H9 (cell line): Measurements from ENCODE around the gene FUT6. TPM values are rescaled to one million over a fixed set of nuclear protein-coding genes. Genes with fewer than 3 reads are reported as not detected.

ENCODE experiments used
- DNase-seq: peaks from one replicate; pipeline ENCODE4 v3.0.0-alpha.2; 2017
- H2AFZ ChIP-seq: one replicate; pipeline ENCODE4 v1.6.1; 2013; ENCODE audit warnings: mild to moderate bottlenecking, low read length, control low read depth, moderate library complexity
- H2AK5ac ChIP-seq: 2 replicates; pipeline ENCODE4 v1.6.1; 2013; ENCODE audit warnings: low read length, control low read depth, mixed read lengths; ENCODE audit not compliant: insufficient read length
- H2BK120ac ChIP-seq: one replicate; pipeline ENCODE4 v1.6.1; 2013; ENCODE audit warnings: low read depth, mild to moderate bottlenecking, low read length, control low read depth, inconsistent platforms; ENCODE audit not compliant: poor library complexity, severe bottlenecking
- H2BK12ac ChIP-seq: 2 replicates; pipeline ENCODE4 v1.6.1; 2013; ENCODE audit warnings: low read length, control low read depth, mixed read lengths, low read depth; ENCODE audit not compliant: insufficient read length
- H2BK15ac ChIP-seq: 2 replicates; pipeline ENCODE4 v1.6.1; 2013; ENCODE audit warnings: low read depth, low read length, control low read depth
- H2BK20ac ChIP-seq: one replicate; pipeline ENCODE4 v1.6.1; 2013; ENCODE audit warnings: low read depth, mild to moderate bottlenecking, low read length, control low read depth, inconsistent platforms; ENCODE audit not compliant: poor library complexity, severe bottlenecking
- H2BK5ac ChIP-seq: 2 replicates; pipeline ENCODE4 v1.6.1; 2013; ENCODE audit warnings: low read length, control low read depth, mixed read lengths; ENCODE audit not compliant: insufficient read length
- H3K14ac ChIP-seq: 2 replicates; pipeline ENCODE4 v1.6.1; 2013; ENCODE audit warnings: low read length, control low read depth; ENCODE audit not compliant: insufficient read depth
- H3K18ac ChIP-seq: 2 replicates; pipeline ENCODE4 v1.6.1; 2013; ENCODE audit warnings: low read depth, mild to moderate bottlenecking, mixed read lengths, low read length, control low read depth; ENCODE audit not compliant: insufficient read length
- H3K23ac ChIP-seq: 2 replicates; pipeline ENCODE4 v1.6.1; 2013; ENCODE audit warnings: low read length, control low read depth, mixed read lengths, low read depth; ENCODE audit not compliant: insufficient read length
- H3K23me2 ChIP-seq: 2 replicates; pipeline ENCODE4 v1.6.1; 2013; ENCODE audit warnings: low read depth, mild to moderate bottlenecking, mixed read lengths, low read length, control low read depth; ENCODE audit not compliant: insufficient read length, poor library complexity, severe bottlenecking
- H3K27ac ChIP-seq: 2 replicates; pipeline ENCODE4 v1.5.1; 2013; ENCODE audit warnings: low read length, control low read depth, mixed read lengths, low read depth; ENCODE audit not compliant: insufficient read length
- H3K27me3 ChIP-seq: 2 replicates; pipeline ENCODE4 v1.6.1; 2013; ENCODE audit warnings: low read length, control low read depth, inconsistent platforms; ENCODE audit not compliant: insufficient read depth
- H3K4ac ChIP-seq: 2 replicates; pipeline ENCODE4 v1.6.1; 2013; ENCODE audit warnings: low read depth, mild to moderate bottlenecking, control low read depth, inconsistent platforms, low read length, moderate library complexity
- H3K4me1 ChIP-seq: 2 replicates; pipeline ENCODE4 v1.6.1; 2013; ENCODE audit warnings: low read length, control low read depth, inconsistent platforms; ENCODE audit not compliant: insufficient read depth
- H3K4me2 ChIP-seq: 2 replicates; pipeline ENCODE4 v1.6.1; 2013; ENCODE audit warnings: low read length, control low read depth, mixed read lengths; ENCODE audit not compliant: insufficient read length, insufficient read depth
- H3K56ac ChIP-seq: 2 replicates; pipeline ENCODE4 v1.6.1; 2013; ENCODE audit warnings: low read depth, mild to moderate bottlenecking, mixed read lengths, low read length, control low read depth; ENCODE audit not compliant: insufficient read length
- H3K79me1 ChIP-seq: 2 replicates; pipeline ENCODE4 v1.6.1; 2013; ENCODE audit warnings: low read depth, mild to moderate bottlenecking, moderate library complexity, low read length, control low read depth, inconsistent platforms; ENCODE audit not compliant: insufficient read depth, poor library complexity, severe bottlenecking
- H3K79me2 ChIP-seq: 2 replicates; pipeline ENCODE4 v1.6.1; 2013; ENCODE audit warnings: low read length, control low read depth, inconsistent platforms; ENCODE audit not compliant: insufficient read depth
- H3K9ac ChIP-seq: 2 replicates; pipeline ENCODE4 v1.6.1; 2013; ENCODE audit warnings: low read length, control low read depth, mixed read lengths; ENCODE audit not compliant: insufficient read length; ENCODE audit errors: extremely low read depth
- H3K9me3 ChIP-seq: one replicate; pipeline ENCODE4 v1.6.1; 2013; ENCODE audit warnings: low read depth, low read length, inconsistent platforms; ENCODE audit not compliant: control insufficient read depth
- H3T11ph ChIP-seq: one replicate; pipeline ENCODE4 v1.6.1; 2013; ENCODE audit warnings: mild to moderate bottlenecking, low read length, control low read depth, inconsistent platforms
- H4K20me1 ChIP-seq: one replicate; pipeline ENCODE4 v1.6.1; 2013; ENCODE audit not compliant: control insufficient read depth, insufficient read length, insufficient read depth
- H4K5ac ChIP-seq: 2 replicates; pipeline ENCODE4 v1.6.1; 2013; ENCODE audit warnings: low read depth, mild to moderate bottlenecking, mixed read lengths, low read length, control low read depth; ENCODE audit not compliant: insufficient read length
- H4K8ac ChIP-seq: replicated peaks from 2 replicates; pipeline ENCODE4 v1.6.1; 2013; ENCODE audit warnings: low read length, control low read depth, mixed read lengths, low read depth; ENCODE audit not compliant: insufficient read length
- H4K91ac ChIP-seq: 2 replicates; pipeline ENCODE4 v1.6.1; 2013; ENCODE audit warnings: low read depth, mild to moderate bottlenecking, moderate library complexity, mixed read lengths, low read length, control low read depth; ENCODE audit not compliant: insufficient read length
- H3K27ac Mint-ChIP-seq, 3 experiments: 2 replicates in 2 of 3; 3 replicates in 1 of 3; pipeline ENCODE4 v1.8.0; 2020 to 2021; ENCODE audit warnings: mixed read lengths in 3 of 3, mild to moderate bottlenecking in 1 of 3, moderate library complexity in 1 of 3
- H3K27me3 Mint-ChIP-seq: 2 replicates; pipeline ENCODE4 v1.8.0; 2021; ENCODE audit warnings: low read depth, mild to moderate bottlenecking, moderate library complexity, mixed read lengths
- H3K36me3 Mint-ChIP-seq, 3 experiments: 2 replicates in 2 of 3; 3 replicates in 1 of 3; pipeline ENCODE4 v1.8.0; 2020 to 2021; ENCODE audit warnings: low read depth in 3 of 3, mixed read lengths in 3 of 3; ENCODE audit not compliant: insufficient read depth in 1 of 3
- H3K4me1 Mint-ChIP-seq, 2 experiments: 2 replicates each; pipeline ENCODE4 v1.8.0; 2020; ENCODE audit warnings: mixed read lengths in 2 of 2
- H3K4me3 Mint-ChIP-seq, 2 experiments: 2 replicates in 1 of 2; 3 replicates in 1 of 2; pipeline ENCODE4 v1.8.0; 2020 to 2021; ENCODE audit warnings: mild to moderate bottlenecking in 2 of 2, mixed read lengths in 2 of 2, moderate library complexity in 1 of 2
- H3K9me3 Mint-ChIP-seq, 2 experiments: 2 replicates in 1 of 2; 3 replicates in 1 of 2; pipeline ENCODE4 v1.8.0; 2020; ENCODE audit warnings: mild to moderate bottlenecking in 2 of 2, mixed read lengths in 2 of 2, moderate library complexity in 1 of 2
- CTCF ChIP-seq: fragments of 200-600 bp; sonication (generic); conservative IDR thresholded peaks from 3 replicates; pipeline ENCODE4 v1.8.0; 2021; ENCODE audit warnings: antibody characterized with exemption, mild to moderate bottlenecking
- WGBS: extraction: QIAGEN DNeasy Blood & Tissue Kit; methylation state at CpG from one replicate; pipeline ENCODE4 v1.1.7; 2013; ENCODE audit warnings: missing lambda C conversion rate, low lambda C conversion rate, mixed read lengths; ENCODE audit not compliant: insufficient read length; ENCODE audit errors: extremely low coverage; 5-methylcytosine and 5-hydroxymethylcytosine counted together
- total RNA-seq: library from RNA; stranded (reverse); gene quantifications from 2 replicates; pipeline ENCODE4 v1.2.1, GENCODE V29; 2021

Gene FUT6
- total RNA-seq, 1 experiment from 2014 or later = 0.13 TPM

- Histone ChIP-seq H3K4me1 (no peaks in the 10 kb centered on the region), H4K8ac (no peak overlapping the region), H2BK15ac (no peak overlapping the region), H4K5ac (no peak overlapping the region), H4K91ac (no peak overlapping the region), H3K4ac (no peak overlapping the region), H3K56ac (no peak overlapping the region), H3K4me2 (no peak overlapping the region), H2AFZ (no peak overlapping the region), H2BK12ac (no peak overlapping the region), H3T11ph (no peak overlapping the region), H3K27me3 (no peaks in the 10 kb centered on the region), H3K79me1 (no peaks in the 10 kb centered on the region), H3K27ac (no peak overlapping the region), H3K9me3 (no peaks in the 10 kb centered on the region), H2BK5ac (no peak overlapping the region), H3K23me2 (no peaks in the 10 kb centered on the region), H2AK5ac (no peak overlapping the region), H2BK20ac (no peak overlapping the region), H3K23ac (no peak overlapping the region), H3K9ac (no peak overlapping the region), H3K18ac (no peak overlapping the region), H4K20me1 (no peaks in the 10 kb centered on the region), H3K79me2 (no peaks in the 10 kb centered on the region), H3K14ac (no peak overlapping the region), H2BK120ac (no peak overlapping the region)
- no peak for DNase-seq
- H3K27me3 Mint-ChIP-seq = peaks cover 34% of the 10 kb centered on the region
- no peaks in the 10 kb centered on the region for H3K36me3 Mint-ChIP-seq
- no peak overlapping the region for H3K27ac Mint-ChIP-seq
- no peak overlapping the region for H3K4me3 Mint-ChIP-seq
- H3K4me1 Mint-ChIP-seq = no peaks in the 10 kb centered on the region
- TF ChIP-seq CTCF = no peak
- H3K9me3 Mint-ChIP-seq = peaks cover 0 to 1% of the 10 kb centered on the region in 2 experiments; a peak in 1 of 5 replicates
- WGBS = no CpG with 5 or more reads among the region's 10 CpGs
Measured at GRCh38 chr19:5818594-5818993, 20.9 kb downstream of the FUT6 start.
